AG09319 (cell line): ENCODE data around the gene TSGA10IP.

ENCODE experiments used
- DNase-seq: peaks from one replicate; pipeline ENCODE4 v3.0.0-alpha.2; 2010; ENCODE audit warnings: low read depth; ENCODE audit errors: extremely low read depth
- CTCF ChIP-seq: IDR thresholded peaks from 2 replicates; pipeline ENCODE4 v1.5.1; 2011; ENCODE audit warnings: low read depth, mild to moderate bottlenecking, inconsistent platforms, low read length, moderate library complexity

Gene TSGA10IP

GRCh38 chr11:65958774-65959420, 13.6 kb downstream of the TSGA10IP start:
- DNase-seq, result no peak
- no peak for TF ChIP-seq CTCF

GRCh38 chr11:65960824-65961266, 15.6 kb downstream of the TSGA10IP start:
- TF ChIP-seq CTCF, result no peak

GRCh38 chr11:65961267-65962140, 16.2 kb downstream of the TSGA10IP start, which contains the start of gene SART1:
TSS of gene SART1 (plus strand) at chr11:65961734. CDS start at chr11:65961781, 47 bp downstream.
- TF ChIP-seq CTCF, result no peak

More at GRCh38 chr11:65960824-65961266, 15.6 kb downstream of the TSGA10IP start:
- DNase-seq, result no peak

GRCh38 chr11:65962141-65962564, 16.9 kb downstream of the TSGA10IP start:
- no peak for DNase-seq
- TF ChIP-seq CTCF, result no peak

More at GRCh38 chr11:65961267-65962140, 16.2 kb downstream of the TSGA10IP start, which contains the start of gene SART1:
- peak; percentile 94 for DNase-seq

GRCh38 chr11:65964906-65965305, 19.6 kb downstream of the TSGA10IP start:
- no peak for TF ChIP-seq CTCF
- no peak for DNase-seq

- TF ChIP-seq CTCF, result no peak
- DNase-seq, result no peak
Measured at GRCh38 chr11:65965986-65966762, 20.9 kb downstream of the TSGA10IP start.
